Head of caudate nucleus (tissue), 42 donors: ENCODE results near the gene NELFB.

Experiments
- DNase-seq, 42 donors: peaks; one replicate each; pipeline versions ENCODE4 v3.0.0 to v3.0.0-alpha.2; 2020 to 2021; ENCODE audit warnings: mixed read lengths in 7 of 42
- intact Hi-C: fragments of 100-400 bp; cut with DNase I; formaldehyde crosslinking; loops from one replicate; pipeline ENCODE4 v1.15.0; 2022

The NELFB gene

DNA sequence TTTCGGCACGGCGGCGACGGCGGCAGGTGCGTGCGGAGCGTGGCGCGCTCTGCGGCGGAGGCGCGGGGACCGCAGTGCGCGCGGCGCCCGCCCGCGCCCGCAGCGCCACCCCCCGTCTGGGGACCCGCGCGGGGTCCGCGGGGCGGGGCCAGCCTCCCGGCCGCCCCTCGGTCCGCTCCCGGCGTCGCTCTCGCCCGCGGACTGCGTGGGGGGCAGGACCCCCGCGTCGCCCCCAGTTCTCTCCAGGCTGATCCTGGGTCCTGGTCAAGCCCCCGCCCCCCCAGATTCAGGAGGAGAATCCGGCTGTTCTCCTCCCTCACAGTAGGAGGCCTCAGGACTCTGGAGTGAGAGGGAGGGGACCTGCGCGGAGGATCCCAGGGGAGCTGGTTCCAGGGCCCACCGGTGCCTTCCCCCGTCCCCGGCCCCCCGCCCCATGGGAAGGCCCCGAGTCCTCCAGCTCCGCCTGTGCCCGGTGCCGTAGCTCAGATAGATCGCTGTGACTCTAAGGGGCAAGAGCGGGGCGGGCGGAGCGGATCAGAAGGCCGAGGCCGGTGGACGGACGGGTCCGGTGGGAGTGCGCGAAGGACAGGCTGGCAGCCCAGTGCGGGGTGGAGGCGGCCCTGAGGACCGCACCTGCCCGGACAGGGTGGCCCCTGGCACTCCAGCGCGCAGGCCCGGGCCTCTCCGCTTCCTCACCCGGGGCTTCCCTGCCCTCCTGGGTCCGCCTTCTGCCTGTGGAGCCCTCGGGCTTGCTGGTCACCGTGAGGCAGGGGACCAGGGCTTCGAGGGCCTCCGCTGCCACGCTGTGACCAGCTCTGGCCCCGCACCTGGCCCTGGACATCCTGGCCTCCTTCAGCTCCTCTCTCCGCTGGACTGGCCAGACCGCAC lies 32.7 kb upstream of the NELFB start, which contains the start of gene RNF208:
TSS of gene RNF208 (minus strand) at position 51 of the 888 bp plus-strand sequence. CDS start 1,028 bp downstream, outside the sequence.
- peak in 16 of 42 donors; percentile 22 to 63 (median 42) for DNase-seq
- intact Hi-C loops, result no loop called here

DNA sequence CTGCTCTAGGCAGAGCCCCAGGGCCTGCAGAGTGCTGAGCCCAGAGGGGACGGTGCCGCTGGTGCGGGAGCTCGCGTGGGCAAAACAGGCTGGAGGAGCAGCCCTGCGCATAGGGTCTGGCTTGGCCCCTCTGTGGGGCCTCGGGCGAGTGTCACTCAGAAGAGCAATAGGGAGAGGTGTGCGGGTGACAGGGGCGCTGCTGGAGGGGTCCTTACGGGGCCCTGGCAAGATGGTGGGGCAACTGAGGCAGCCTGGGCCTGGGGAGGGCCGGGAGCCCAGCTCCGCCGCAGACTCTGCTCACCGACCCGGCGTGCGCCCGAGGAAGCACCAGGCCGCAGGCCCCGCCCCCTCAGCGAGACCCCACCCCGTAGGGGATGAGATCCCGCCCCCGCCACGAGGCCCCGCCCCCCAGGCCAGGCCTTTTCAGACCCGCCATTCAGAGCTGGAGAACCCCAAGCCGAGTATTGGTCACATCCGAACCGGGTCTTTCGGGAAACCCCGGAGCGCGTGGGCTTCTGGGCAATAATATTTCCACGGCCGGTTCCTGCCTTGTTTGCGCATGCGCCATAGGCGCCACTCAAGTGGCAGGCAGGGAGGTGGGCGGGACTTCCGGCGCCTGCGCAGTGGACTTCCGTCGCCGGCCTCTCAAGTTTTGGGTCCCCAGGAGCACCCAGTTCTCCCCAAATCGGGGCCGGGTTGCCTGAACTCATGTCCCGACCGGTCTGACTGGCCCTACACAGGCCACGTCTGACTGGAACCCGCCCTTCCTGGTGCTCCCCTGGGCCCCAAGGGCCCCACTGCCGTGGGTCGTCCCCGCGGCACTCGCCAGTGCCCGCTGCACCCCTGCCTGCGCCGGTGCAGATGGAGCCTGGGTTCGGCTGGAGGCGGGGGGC lies 31.8 kb upstream of the NELFB start:
- intact Hi-C loops, result no loop called here

DNA sequence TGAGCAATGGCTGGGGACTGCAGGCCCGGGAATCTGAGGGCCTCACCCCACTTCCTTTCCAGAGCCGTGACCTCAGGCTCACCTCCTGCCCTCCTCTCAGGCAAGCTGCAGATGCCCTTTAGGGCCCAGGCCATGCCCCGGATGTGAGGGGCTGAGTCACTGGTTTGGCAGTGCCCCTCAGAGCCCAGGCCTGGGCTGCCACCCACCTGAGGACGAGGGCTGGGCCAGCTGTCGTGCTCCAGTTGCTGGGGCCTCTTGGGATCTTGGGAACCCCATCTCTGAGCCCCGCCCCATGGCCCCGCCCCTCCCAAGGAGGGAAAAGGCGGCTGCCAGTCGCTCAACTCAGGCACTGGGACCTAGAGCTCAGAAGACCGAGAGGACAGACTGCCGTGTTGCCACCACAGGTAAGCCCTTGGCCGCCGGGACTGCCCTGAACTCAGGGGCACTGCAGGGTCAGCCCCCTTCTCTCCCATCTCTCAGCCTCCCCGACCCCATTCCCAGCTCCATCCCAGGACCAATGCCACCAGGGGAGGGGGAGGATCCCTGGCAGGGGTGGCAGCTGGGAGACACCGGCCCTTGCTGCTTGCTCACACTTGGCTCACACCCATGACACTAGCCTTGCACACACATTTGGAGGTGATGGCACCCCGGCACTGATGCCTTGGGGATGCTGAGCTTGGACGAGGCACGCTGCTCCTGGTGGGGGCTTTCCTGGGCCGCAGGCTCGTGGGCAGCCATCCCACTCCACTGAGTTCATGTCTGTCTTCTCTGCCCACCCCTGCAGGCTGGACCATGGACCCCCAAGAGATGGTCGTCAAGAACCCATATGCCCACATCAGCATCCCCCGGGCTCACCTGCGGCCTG lies 30.1 kb upstream of the NELFB start, which contains the start of gene CYSRT1:
TSS of gene CYSRT1 (plus strand) at position 345 of the 865 bp plus-strand sequence. CDS start at position 793, 448 bp downstream.
- DNase-seq, result no peak
- intact Hi-C loops, result loop anchor here (5.0 kb wide), 2 partner anchors 38 to 108 kb away; partner anchors contain the start of genes ANAPC2 and SSNA1

More for the DNA sequence above, 31.8 kb upstream of the NELFB start:
- DNase-seq, result peak; percentile 93 to 98 (median 97)

DNA sequence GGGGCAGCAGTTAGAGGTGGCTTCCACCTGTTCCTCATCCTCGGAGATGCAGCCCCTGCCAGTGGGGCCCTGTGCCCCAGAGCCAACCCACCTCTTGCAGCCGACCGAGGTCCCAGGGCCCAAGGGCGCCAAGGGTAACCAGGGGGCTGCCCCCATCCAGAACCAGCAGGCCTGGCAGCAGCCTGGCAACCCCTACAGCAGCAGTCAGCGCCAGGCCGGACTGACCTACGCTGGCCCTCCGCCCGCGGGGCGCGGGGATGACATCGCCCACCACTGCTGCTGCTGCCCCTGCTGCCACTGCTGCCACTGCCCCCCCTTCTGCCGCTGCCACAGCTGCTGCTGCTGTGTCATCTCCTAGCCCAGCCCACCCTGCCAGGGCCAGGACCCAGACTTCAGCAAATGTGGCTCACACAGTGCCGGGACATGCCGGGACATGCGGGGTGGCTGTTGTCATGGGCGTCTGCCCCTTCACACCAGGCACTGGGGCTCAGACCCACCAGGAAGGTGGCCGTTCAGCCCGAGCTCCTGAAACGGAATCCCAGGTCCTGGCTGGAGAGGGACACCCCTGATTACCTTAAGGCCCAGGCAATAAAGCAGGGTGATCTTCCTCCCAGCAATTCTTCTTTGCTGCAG lies 29.3 kb upstream of the NELFB start:
- intact Hi-C loops, result loop anchor here (5.0 kb wide), 2 partner anchors 39 to 109 kb away; partner anchors contain the start of genes ANAPC2 and SSNA1
- DNase-seq, result no peak

DNA sequence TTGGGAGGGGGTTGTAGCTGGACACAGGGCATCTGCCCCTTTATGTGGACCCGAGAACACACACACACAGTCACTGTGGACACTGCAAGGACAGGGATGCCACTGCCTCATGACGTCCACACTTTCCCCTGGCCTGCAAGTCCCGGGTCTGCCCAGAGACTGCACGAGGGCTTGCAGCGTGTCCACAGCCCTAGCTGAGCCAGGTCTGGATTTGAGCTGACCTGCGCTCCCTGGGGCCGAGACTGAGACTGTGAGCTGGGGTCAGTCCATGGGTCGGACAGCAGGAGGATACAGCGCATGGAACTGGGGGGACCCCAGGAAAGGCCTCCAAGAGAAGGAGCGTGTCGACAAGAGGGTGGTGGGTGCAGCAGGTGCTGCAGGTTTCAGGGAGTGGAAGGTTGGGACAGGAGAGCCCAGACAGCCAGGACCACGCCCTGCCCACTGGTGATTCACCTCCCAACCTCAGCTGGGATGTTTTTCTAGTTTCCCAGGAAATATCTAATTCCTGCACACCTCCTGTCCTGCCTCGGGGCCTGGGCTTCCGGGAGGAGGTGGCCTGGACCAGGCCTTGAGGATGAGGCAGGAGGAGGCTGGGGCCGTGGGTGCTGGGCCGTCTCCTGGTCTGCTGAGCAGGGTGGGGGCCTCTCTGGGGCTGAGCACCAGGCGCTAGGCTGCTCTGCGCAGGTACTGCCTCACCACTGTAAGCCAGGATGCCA lies 28.6 kb upstream of the NELFB start:
- no peak for DNase-seq
- intact Hi-C loops, result loop anchor here (5.0 kb wide), 2 partner anchors 39 to 109 kb away; partner anchors contain the start of genes ANAPC2 and SSNA1

DNA sequence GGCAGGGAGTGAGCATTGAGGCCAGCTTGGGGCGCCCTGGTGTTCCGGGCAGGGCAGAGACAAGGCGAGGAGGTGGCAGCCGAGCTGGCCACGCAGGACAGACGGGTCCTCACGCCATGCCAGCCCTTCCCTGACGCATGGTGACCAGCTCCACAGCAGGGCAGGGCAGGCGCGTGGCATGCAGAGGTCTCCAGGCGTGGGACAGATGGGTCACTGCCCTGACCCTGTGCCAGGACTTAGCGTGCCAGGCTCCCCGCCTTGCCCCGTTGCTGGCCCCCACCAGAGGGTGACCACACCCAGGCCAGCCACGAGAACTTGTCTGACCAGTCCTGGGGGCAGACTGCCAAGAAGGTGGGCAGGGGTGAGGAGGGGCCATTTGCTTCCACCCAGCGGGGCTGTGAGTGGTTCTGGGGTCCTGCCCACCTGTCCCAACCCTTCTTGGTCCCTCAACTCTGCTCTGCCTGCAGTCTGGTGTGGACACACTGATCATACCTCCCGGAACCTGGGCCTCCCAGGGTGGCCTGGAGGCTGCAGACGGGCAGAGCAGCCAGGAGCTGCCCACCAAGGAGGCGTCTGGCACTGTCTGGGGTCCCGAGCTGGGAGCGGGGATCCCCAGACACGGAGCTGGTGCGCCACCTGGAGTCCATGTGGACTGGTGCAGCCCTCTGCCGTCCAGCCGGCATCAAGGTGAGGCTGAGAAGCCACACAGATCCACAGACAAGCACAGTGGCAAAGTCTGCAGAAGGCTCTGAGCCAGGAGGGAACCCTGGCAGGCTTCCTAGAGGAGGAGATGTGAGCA lies 27.9 kb upstream of the NELFB start, which contains the start of gene RNF224:
TSS of gene RNF224 (plus strand) at position 449 of the 799 bp plus-strand sequence. CDS start 834 bp downstream, outside the sequence.
- DNase-seq, result peak; percentile 60 to 91 (median 80)
- intact Hi-C loops, result loop anchor here (5.0 kb wide), 2 partner anchors 40 to 110 kb away; partner anchors contain the start of genes ANAPC2 and SSNA1

DNA sequence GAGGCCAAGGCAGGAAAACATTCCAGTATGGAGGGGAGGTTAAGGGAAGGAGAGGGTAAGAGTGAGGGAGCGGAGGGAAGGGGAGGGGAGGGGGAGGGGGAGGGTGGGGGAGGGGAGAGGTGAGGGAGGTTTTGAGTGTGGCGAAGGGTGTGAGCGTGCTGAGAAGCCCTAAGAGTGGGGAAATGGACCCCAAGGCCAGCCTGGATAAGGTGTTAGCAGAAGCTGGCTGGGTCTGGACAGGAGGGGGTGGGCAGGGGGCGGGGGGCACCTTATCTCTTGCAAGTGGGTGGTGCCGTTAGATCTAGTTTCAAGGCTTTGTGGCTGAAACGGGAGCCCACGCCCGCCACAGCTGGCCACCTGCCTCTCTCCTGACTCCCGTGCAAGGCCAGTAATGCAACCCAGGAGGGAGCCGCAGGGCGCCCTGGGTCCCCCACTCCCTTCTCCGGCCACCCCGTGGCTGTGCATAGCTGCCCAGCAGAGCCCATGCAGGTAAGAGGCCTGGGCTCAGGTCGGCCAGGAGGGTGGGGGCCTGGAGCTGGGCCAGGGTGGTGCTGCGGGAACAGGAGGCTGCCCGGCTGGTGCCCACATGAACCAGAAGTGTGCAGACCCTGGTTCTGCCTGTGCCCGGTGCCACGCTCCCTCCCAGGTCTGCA lies 27.1 kb upstream of the NELFB start:
- no peak for DNase-seq
- intact Hi-C loops, result loop anchor here (5.0 kb wide), 2 partner anchors 41 to 111 kb away; partner anchors contain the start of genes ANAPC2 and SSNA1

DNA sequence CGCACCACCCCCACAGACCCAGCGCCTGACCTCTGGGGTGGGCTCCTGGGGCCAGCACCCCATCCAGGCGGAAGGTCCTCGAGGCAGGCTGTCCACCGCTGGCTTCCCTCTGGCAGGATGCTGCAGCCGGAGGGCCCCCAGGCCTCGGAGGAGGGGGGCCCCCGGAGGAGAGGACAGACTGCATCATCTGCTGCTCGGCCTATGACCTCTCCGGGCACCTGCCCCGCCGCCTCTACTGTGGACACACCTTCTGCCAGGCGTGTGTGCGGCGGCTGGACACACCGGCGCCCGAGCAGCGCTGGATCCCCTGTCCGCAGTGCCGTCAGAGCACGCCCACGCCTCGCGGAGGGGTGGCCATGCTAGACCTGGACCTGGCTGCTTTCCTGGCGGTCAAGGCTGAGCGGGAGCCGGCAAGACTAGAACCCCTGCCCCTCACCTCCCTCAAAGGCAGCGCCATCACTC lies 26.6 kb upstream of the NELFB start:
- no peak for DNase-seq
- intact Hi-C loops, result loop anchor here (5.0 kb wide), 2 partner anchors 41 to 111 kb away; partner anchors contain the start of genes ANAPC2 and SSNA1

DNA sequence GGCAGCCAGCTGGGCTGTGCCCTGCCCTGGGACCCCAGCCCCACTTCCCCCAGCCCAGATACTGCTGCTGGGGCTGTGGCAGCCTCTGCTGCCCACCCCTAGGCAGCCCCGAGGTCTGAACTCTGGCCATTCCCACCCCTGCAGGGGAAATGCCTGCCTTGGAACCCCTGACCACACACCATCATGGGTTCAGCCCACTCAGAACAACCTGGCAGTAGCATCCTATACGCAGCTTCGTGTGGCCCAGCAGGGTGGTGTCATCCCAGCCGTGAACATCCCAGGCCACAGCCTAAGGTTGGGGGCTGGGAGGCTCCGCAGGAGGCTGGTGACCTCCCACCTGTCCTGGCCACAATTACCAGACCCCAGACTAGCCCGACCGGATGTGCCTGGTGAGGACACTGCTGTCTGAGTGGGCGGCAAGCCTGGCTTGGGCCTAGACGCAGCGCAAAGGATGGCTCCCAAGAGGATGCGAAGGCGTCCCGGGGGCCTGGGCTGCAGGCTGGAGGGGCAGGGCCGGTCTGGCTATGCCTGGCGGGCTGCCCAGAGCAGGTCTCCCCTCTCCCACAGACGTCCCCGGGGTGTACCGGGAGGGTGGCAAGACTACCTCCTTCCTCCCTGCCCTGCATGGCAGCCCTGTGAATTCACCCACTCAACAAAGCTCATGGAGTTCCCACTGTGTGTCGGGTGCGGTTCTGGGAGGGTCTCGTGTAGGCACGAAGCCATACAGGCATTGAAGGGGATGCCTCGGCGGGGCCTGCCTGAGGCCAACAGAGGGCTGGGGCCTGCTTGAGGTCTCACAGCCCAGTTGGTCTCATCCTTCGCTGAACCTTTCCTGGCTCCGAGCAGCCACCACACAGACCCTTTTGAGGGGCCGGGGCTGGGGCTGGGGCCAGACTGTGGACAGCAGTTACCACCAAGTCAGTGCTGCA lies 25.9 kb upstream of the NELFB start:
- intact Hi-C loops, result loop anchor here (5.0 kb wide), 2 partner anchors 42 to 112 kb away; partner anchors contain the start of genes ANAPC2 and SSNA1
- DNase-seq, result no peak

DNA sequence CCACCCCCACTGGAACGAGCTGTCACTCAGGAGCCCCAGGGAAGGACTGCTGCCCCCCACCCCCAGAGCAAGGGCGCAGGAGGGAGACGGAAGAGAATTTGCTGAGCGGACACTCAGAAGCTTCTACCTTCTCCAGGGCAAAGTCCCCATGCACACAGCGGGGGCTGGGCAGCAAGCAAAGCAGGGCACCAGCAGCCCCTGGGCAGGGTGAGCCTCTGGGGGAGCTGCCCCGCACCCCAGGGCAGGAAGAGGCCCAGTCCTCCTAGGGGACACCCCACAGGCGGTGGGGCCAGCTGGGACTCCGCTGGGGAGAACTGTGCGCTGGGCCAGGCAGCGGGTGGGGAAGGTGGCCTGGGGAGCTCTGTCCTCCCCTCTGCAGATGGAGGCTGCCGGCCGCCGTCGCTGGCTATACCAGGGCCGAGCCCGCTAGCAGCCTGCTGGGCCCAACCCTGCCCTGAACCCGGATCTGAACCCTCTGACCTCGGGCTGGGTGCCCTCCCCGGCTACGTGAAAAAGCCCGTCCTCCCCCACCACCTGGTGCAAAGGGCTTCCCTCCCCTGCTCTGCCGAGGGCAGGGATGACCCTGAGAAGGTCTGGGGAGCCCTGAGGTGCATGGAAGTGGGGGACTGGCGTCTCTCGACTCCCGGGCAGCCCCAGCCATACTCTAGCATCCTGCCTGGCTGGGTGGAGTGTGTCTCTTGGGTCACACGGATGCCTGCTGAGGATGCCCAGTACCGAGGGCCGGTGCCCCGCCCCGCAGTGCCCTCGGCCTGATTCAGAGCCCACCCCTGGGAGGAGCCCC lies 25.0 kb upstream of the NELFB start:
- intact Hi-C loops, result loop anchor here (5.0 kb wide), 2 partner anchors 43 to 113 kb away; partner anchors contain the start of genes ANAPC2 and SSNA1
- no peak for DNase-seq

DNA sequence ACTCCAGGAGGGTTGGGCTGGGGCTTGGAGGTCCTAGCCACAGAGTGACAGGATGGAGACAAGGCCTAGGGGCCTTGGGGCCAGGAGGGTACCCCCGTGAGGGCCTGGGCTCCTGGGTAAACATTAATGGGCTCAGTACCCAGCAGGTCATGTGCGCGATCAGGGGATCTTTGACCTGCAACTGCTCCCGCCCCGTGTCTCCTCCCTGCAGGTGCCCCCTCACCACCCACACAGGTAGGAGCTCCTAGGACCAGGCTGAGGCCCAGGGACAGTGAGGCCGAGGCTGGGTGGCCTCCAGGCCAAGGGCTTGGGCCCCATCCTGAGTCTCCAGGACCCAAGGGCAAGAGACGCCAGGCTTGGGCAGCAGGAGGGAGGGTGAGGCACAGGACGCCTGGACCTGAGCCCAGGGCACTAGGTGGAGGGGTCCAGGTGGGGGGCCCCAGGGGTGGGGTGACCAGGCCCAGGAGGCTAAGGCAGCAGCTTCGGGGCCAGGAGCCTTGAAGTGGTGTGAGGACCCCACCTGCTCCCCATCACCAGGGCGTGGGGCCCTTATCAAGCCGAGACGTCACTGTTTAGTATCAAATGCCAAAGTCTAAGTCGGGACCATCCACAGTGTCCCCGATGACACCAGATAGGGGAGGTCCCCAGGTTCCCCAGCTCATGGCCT lies 24.3 kb upstream of the NELFB start, which contains the start of gene SLC34A3:
TSS of gene SLC34A3 (plus strand) at position 197 of the 667 bp plus-strand sequence. CDS start 802 bp downstream, outside the sequence.
- DNase-seq, result no peak
- intact Hi-C loops, result no loop called here

DNA sequence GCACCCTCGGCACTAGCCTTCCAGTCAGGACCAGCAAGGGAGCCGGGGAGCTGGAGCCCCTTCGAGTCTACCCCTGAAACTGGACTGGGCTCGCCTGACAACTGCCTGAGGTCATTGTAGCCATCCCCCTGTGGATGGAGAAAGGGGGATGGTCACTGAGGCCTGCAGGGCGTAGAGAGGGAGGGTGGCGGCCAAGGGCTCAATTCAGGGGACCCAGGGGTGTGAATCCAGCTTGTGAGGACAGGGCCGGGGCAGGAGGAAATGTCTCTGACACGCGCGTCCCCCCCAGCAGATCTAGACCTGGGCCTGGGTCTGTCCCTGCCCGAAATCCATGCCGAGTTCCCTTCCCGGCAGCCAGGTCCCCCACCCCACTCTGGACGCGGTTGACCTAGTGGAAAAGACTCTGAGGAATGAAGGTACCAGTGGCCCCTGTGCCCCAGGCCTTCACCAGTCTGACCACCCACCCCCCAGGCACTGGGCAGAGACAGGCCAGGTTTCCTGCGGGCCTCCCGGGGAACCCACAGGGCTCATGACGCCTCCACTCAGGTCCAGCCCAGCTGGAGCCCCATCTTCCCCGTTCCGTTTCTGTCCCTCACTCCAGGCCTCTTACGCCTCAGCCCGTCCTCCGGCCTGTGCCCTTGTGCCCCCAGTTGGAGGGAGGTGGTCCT lies 23.6 kb upstream of the NELFB start:
- no peak for DNase-seq

More for the DNA sequence above, 23.6 kb upstream of the NELFB start:
- intact Hi-C loops, result no loop called here
